ENCODE data around the gene TOP1.

TOP1 gene

DNA sequence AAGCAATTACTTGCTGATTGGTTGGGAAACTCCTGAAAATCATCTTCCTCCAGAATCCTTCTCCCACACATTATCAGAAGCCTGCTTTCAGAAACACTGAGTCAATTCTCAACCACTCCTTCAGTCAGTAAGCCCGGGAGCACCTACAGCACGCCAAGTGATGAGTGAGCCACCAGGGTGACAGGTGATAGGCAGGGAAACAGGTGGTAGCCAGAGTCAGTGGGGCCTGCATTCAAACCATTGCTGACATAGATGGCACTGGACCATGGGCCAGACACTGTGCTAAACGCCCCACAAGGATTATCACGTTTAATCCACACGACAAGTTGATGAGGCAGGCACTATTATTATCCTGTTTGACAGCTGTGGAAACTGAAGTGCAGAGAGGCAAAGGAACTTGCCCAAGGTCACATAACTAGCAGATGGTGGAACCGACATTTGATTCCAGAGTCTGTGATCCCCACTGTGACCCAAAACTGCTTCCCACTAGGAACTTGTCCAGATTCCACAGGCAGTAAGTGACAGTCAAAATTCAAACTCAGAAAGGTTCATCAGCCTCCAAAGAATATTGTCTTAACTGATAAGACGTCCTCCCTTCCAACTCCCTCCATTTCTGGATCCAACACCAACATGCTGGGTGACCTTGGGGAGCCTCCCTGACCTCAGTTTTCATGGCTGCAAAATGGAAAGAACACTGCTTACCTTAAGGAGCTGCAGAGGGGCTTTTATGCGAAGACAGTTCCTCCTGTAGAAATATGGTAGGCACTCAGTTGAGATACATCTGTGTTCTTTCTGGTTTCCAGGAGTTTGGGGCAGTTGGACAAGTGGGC lies 23.9 kb upstream of the TOP1 start:
- no peak for DNase-seq

- DNase-seq: no peak
Measured at GRCh38 chr20:41005361-41005729, 23.3 kb upstream of the TOP1 start.

GRCh38 chr20:41006126-41006935 lies 22.3 kb upstream of the TOP1 start:
- no peak for DNase-seq

GRCh38 chr20:41006936-41007474 lies 21.6 kb upstream of the TOP1 start:
- no peak for DNase-seq

- DNase-seq: no peak
Measured at GRCh38 chr20:41007481-41007880, 21.1 kb upstream of the TOP1 start.

DNA sequence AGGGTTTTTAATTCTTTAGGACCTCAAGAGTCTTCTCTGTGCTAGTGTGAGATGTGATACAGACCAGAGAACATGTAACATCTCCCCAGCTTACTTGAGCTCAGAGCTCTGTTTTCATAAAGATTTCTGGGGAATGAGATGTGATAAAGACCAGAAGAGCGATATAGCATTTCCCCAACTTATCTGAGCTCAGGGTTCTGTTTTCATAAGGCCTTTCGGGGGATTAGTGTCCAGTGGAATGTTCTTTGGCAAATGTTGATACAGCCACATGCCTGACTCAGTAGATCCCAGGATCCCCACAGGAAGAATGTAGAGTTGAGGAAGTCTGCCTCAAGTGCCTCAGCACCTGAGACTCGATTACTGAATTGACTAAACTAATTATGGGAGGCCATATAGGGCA lies 18.7 kb upstream of the TOP1 start:
- DNase-seq: no peak

DNA sequence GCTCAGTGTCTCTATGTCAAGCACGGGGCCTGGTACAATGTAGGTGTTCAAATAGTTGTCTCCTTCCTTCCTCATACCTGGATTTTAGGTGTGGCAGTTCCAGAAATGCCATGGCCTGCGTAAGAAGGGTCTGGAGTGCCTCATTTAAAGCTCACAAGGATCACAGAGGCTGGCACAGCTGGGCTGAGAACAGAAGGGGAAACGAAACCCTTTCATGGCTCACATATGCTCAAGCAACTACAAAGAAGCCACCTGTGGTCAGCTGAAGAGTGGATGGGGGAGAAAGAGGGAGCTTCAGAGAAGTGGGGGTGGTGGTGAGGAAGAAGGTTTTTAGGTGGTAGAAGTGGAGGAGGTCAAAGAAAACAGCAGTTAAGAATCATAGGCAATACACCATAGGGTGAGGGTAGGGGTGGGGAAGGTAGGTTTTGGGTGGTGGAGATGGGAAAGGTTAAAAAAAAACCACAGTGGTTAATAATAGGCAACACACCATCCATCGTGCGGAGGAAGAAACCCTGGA lies 17.0 kb upstream of the TOP1 start:
- DNase-seq: no peak

GRCh38 chr20:41014561-41015088 lies 14.0 kb upstream of the TOP1 start:
- no peak for DNase-seq

DNA sequence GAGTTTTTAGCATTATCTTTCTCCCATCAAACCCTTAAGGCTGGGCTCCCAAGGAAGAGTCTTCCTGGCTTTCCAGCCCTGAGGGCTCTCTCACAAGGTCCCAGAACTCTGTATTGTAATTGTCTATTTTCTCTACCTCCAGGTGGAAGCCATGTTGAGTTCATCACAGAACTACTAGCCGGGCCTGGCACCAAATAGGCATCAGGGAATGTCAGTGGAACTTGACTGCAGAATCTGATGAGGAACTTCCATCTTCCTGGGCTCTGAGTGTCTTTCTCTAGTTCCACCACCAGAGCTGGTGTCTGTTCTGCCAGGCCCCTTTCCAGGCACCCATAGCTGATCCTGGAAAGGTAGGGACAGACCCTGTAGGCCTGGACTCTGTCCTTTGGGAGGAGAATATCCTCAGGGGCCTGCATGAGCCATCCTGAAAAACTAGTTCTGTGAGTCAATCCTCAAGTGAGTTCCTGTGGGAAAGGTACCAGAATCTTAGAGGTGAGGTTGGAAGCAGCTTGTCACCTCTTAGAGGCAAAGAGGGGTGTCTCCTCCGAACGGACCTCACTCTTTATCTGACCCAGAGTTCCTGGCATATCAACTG lies 11.1 kb upstream of the TOP1 start:
- no peak for DNase-seq

DNA sequence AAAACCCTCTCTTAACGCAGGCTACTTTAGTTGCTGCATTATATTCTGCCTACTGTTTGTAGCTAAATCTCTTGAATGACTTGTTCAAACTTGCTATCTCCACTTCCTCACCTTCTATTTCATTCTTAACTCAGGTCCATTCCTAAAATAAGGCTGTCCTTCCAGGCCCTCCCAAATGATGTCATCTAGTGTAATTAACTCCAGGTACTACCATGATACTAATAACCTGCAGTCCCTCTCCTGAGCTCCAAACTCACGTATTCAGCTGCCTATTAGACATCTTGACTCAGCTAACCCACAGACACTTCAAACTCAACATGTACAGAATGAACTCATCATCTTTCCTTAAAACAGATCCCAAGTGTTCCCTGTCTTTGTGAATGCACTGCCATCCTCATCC lies 10.5 kb upstream of the TOP1 start:
- DNase-seq: no peak

- no peak for DNase-seq
Measured at GRCh38 chr20:41023549-41023948, 5.1 kb upstream of the TOP1 start.

- DNase-seq: no peak
Measured at GRCh38 chr20:41027366-41027765, 1.3 kb upstream of the TOP1 start.

DNA sequence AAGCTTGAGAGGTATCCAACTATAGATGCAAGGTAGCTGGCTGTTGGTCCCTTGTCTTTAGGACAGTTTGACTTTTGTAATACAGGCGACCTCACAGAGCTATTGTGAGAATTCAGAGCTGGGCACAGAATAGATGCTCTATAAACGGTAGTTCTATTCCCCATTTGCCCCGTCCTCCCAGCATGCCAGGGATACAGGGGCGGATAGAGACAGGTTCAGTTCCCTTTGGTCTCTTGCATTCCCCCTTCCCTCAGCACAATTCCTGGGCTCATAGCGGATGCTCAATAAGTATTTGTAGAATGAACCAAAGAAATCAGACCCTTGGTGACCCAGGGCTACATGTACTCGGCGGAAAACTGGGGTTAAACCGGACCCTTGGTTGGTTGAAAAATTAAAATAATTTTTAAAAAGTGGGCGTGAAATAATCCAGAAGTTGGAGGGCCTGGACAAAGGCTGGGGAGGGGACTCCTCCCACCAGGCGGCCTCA lies 707 bp upstream of the TOP1 start:
- DNase-seq: no peak

DNA sequence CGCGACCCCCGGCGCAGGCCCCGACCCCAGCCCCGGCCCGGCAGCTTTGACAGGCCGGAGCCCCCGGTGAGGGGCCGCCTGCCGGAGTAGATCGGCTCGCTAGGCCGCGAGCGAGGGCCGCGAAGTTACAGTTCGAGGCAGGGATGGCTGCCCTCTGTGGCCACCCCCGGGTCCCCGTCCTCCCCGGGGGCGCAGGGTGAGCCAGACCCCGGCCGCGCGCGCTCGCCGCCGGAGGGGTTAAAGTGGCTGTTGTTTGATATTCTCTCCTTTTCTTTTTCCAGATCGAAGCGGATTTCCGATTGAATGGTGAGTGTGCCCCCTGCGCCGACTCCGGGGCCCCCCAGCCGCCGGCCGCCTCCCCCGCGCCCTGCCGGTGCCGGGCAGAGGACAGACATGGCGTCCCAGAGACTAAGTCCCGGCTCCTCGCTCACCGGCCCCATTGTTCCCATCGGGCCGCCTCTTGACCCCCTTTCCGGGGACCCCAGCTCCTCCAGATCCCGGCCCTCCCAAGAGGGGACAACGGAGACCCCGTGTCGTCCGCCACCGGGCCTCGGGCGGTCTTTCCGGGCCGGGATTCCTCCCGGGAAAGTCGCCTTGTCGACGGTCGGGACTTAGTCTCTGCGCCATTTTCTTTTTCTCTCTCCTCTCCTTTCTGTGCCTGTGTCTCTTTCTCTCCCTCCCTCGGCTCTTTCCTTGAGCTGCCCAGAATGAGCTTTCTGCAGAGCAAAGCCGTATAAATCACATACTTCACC lies 704 bp downstream of the TOP1 start:
- peak; percentile 81 for DNase-seq

- no peak for DNase-seq
Measured at GRCh38 chr20:41030061-41030460, 1.4 kb downstream of the TOP1 start.

- no peak for DNase-seq
Measured at GRCh38 chr20:41030531-41031242, 2.1 kb downstream of the TOP1 start.

DNA sequence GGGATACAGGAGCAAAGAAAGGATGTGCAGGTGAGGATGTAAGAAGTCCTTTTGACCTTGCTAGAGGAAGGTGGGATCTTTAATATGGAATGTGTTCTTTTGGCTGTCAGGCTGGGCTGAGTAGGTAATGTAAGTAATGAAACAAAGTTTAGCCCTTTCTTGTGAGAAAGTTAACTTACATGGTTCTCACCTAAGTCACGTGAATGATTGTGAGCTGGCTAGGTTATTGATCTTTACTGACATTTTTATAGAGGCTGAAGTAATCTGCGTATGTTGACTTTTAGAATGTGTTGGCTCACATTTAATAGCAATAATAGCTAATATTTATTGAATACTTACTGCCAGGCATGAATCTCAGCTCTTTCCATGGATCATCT lies 2.6 kb downstream of the TOP1 start:
- DNase-seq: no peak

DNA sequence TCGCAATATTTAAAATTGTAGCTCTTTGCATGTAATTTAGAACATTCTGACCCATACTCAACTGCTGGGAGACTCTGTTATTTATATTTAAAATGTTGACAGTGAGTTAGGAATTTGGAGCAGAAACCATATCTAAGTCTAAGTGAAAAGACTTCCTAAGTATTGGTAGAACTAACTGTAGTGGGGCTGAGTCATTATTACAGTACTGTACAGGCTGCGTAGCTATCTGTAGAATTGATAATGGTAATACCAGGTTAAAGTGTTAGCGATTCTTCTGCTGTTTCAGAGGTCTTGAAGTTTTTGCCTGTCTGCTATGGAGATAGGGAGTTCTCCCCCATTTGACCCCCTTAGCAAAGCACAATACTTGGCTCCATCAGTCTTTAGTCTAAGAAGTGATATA lies 3.6 kb downstream of the TOP1 start:
- no peak for DNase-seq

GRCh38 chr20:41034239-41034638 lies 5.6 kb downstream of the TOP1 start:
- DNase-seq: no peak

- DNase-seq: no peak
Measured at GRCh38 chr20:41035207-41035606, 6.6 kb downstream of the TOP1 start.

DNA sequence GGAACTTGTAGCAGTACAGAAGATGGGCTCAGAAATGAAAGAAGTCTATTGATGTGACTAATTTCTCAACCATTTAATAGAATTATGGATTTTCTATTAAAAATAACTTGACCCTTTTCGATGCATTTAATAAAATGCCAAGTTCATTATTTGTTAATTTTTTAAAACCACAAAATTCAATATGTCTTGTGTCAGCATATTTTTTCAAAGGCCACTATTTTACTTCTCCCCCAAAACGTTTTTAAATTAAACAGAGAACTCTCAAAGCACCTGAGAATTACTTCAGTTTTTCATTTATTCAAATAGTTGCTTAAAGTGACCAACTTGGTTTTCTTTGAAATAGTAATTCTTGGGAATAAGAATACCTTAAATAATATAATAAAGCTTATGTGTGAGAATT lies 8.6 kb downstream of the TOP1 start:
- no peak for DNase-seq
